Nephron (organoid): ENCODE data around the gene HAPLN3.

Source experiments
- H3K27ac Mint-ChIP-seq, 3 experiments: 2 replicates each; pipeline ENCODE4 v1.8.0; 2020; ENCODE audit warnings: mixed read lengths in 3 of 3, mild to moderate bottlenecking in 2 of 3, moderate library complexity in 1 of 3
- H3K27me3 Mint-ChIP-seq: 2 replicates; pipeline ENCODE4 v1.8.0; 2021; ENCODE audit warnings: low read depth, mild to moderate bottlenecking, moderate library complexity, mixed read lengths
- H3K36me3 Mint-ChIP-seq: 2 replicates; pipeline ENCODE4 v1.8.0; 2020; ENCODE audit warnings: low read depth, mixed read lengths
- H3K4me1 Mint-ChIP-seq: 2 replicates; pipeline ENCODE4 v1.8.0; 2020; ENCODE audit warnings: mixed read lengths
- H3K4me3 Mint-ChIP-seq, 3 experiments: 2 replicates each; pipeline ENCODE4 v1.8.0; 2020; ENCODE audit warnings: mild to moderate bottlenecking in 3 of 3, mixed read lengths in 3 of 3, moderate library complexity in 2 of 3
- H3K9me3 Mint-ChIP-seq: 2 replicates; pipeline ENCODE4 v1.8.0; 2020; ENCODE audit warnings: mixed read lengths
- TF ChIP-seq, protein P1 (sequence below), 3 experiments: fragments of 200-600 bp; sonication (generic); IDR thresholded peaks; one replicate each; pipeline ENCODE4 v1.5.0; 2021; ENCODE audit warnings: antibody characterized with exemption in 3 of 3; ENCODE audit not compliant: unreplicated experiment in 3 of 3

The HAPLN3 gene

DNA sequence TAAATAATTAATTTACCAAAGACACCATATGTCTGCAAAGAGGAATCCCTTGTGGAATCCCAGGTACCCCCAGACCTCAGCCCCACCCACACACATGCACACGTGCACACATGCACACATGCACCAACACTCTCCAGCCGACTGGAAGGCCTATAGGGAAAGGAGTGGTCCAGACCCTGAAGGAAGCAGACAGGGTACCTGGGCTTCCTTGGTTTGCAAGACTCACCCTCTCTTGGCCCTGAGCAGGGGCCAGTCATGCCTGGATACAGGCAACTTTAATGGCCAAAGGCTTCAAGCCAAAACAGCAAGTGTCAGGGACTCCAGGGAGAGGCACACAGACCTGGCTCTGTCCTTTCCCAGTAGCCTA lies 8.9 kb upstream of the HAPLN3 start:
- Mint-ChIP-seq H3K36me3 (peaks cover 48% of the 10 kb centered on the region), H3K4me1 (peaks cover 16% of the 10 kb centered on the region), H3K9me3 (no peaks in the 10 kb centered on the region), H3K4me3 (no peak overlapping the region), H3K27ac (no peak overlapping the region), H3K27me3 (no peaks in the 10 kb centered on the region)
- TF ChIP-seq, protein P1, sequence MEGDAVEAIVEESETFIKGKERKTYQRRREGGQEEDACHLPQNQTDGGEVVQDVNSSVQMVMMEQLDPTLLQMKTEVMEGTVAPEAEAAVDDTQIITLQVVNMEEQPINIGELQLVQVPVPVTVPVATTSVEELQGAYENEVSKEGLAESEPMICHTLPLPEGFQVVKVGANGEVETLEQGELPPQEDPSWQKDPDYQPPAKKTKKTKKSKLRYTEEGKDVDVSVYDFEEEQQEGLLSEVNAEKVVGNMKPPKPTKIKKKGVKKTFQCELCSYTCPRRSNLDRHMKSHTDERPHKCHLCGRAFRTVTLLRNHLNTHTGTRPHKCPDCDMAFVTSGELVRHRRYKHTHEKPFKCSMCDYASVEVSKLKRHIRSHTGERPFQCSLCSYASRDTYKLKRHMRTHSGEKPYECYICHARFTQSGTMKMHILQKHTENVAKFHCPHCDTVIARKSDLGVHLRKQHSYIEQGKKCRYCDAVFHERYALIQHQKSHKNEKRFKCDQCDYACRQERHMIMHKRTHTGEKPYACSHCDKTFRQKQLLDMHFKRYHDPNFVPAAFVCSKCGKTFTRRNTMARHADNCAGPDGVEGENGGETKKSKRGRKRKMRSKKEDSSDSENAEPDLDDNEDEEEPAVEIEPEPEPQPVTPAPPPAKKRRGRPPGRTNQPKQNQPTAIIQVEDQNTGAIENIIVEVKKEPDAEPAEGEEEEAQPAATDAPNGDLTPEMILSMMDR (IDR thresholded peaks at IDR 0.05; ENCODE audit: unreplicated experiment in 3 of 3), result no peak

DNA sequence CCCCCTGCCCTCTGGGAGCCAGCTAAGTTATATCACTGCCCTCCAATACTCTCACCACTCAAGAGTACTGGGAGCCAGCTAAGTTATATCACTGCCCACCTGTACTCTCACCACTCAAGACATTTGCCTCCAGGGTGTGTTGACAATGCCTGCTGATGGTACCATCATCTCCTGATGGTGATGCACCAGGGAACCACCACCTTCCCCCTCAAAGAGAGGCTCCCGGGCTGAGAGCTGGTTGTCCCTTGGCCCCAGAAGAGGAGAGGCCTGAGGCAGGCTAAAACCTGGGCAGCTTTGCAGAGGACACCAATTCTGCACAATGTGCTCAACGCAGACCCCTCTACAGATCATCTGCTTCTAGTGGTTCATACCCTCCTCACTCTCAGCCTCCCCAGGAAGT lies 7.5 kb upstream of the HAPLN3 start:
- H3K27ac Mint-ChIP-seq, result no peak overlapping the region
- H3K9me3 Mint-ChIP-seq, result no peaks in the 10 kb centered on the region
- H3K36me3 Mint-ChIP-seq, result peaks cover 42% of the 10 kb centered on the region
- no peak overlapping the region for H3K4me3 Mint-ChIP-seq
- peaks cover 17% of the 10 kb centered on the region for H3K4me1 Mint-ChIP-seq
- TF ChIP-seq, protein P1 (IDR thresholded peaks at IDR 0.05; ENCODE audit: unreplicated experiment in 3 of 3), result no peak
- H3K27me3 Mint-ChIP-seq, result no peaks in the 10 kb centered on the region

DNA sequence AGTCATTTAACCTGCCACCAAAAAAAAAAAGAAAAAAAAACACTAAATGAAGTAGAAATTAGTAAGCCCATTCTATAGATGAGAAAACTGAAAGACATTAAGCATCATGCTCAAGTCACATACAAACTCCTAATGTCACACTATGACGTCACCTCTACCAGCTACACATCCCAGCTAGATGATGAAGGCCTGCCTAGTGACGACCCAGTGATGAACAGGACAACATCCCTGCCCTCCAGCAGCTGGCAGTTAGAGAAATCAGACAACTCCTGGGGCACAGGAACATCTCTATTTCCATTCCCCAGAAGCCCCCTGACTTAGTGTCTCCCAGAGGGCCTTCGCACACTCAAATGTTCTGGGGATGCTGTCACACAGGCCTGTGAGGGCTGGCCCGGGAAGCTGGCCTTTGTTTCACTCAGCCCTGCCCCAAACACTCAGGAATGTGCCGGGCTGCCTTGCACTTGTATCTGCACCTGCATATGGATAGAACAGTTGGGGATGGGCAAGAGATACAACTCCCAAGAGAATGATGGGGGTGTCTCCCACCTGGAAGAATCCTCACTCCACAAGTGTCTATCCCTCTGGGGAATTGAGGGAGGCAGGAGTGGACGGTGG lies 7.0 kb upstream of the HAPLN3 start:
- H3K4me3 Mint-ChIP-seq, result no peak overlapping the region
- no peaks in the 10 kb centered on the region for H3K9me3 Mint-ChIP-seq
- peaks cover 5% of the 10 kb centered on the region for H3K27me3 Mint-ChIP-seq
- H3K36me3 Mint-ChIP-seq, result peaks cover 42% of the 10 kb centered on the region
- peaks cover 22% of the 10 kb centered on the region for H3K4me1 Mint-ChIP-seq
- TF ChIP-seq, protein P1 (IDR thresholded peaks at IDR 0.05; ENCODE audit: unreplicated experiment in 3 of 3), result no peak
- no peak overlapping the region for H3K27ac Mint-ChIP-seq

DNA sequence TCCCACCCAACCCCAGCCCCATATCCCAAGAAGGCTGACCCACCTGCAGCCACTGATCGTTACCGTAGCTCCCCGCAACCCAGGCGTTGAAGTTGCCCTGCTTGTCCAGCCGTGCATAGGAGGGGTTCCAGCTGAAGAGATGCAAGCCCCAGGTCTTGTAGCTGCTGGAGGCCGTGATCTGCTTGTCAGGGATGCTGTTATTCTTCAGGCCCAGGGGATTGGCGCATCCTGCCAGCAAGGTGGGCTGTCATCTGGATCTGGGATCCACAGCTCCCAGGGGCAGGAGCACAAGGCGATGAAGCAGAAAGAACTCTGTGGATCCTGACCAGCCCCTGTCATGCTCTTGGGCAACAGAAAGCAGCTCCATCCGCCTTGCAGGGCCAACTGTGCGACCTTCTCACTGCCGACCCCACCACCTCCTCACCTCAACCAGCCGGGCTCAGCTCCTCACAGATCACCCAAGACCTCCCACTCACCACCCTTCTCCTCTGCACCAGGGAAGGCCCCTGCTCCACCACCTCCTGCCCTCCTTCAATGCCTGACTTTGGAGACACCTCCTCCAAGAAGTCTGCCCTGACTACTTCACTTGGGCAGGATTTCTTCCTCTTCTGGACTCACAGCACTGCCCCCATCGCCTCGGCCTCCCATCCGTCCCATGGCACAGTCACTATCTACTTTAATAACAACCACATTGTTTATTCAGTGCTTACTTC lies 6.3 kb upstream of the HAPLN3 start:
- Mint-ChIP-seq H3K36me3 (peaks cover 36% of the 10 kb centered on the region), H3K27me3 (peaks cover 11% of the 10 kb centered on the region), H3K9me3 (no peaks in the 10 kb centered on the region), H3K4me3 (no peak overlapping the region), H3K4me1 (peaks cover 29% of the 10 kb centered on the region), H3K27ac (no peak overlapping the region)
- TF ChIP-seq, protein P1 (IDR thresholded peaks at IDR 0.05; ENCODE audit: unreplicated experiment in 3 of 3), result no peak

DNA sequence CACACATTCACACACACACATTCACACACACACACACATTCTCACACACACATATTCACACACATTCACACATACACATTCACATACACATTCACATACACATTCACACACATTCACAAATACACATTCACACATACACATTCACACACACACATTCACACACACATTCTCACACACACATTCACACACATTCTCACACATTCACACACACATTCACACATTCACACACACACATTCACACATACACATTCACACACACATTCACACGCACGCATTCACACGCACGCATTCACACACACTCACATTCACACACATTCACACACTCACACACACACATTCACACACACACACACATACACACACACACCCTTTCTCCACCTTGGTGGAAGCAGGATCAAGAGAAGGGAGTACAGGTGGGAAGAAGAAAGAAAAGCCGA lies 5.7 kb upstream of the HAPLN3 start:
- H3K27ac Mint-ChIP-seq, result no peak overlapping the region
- TF ChIP-seq, protein P1 (IDR thresholded peaks at IDR 0.05; ENCODE audit: unreplicated experiment in 3 of 3), result no peak
- H3K36me3 Mint-ChIP-seq, result peaks cover 31% of the 10 kb centered on the region

More for the DNA sequence above, 5.7 kb upstream of the HAPLN3 start:
- no peak overlapping the region for H3K4me3 Mint-ChIP-seq
- H3K4me1 Mint-ChIP-seq, result peaks cover 32% of the 10 kb centered on the region
- H3K9me3 Mint-ChIP-seq, result no peaks in the 10 kb centered on the region
- H3K27me3 Mint-ChIP-seq, result peaks cover 13% of the 10 kb centered on the region
